HepG2 (cell line): ENCODE data around the gene ARHGAP45. TPM values are rescaled to one million over a fixed set of nuclear protein-coding genes. Genes with fewer than 3 reads are reported as not detected.
A peak's percentile ranks its signal among the peaks of the same experiment; 100 is the strongest.

Experiments used
- ARNT2 ChIP-seq: sonication (generic); formaldehyde crosslinking; IDR thresholded peaks from 2 replicates; pipeline ENCODE4 v1.8.0; 2022; ENCODE audit warnings: mild to moderate bottlenecking, low read depth, missing genetic modification reagents, moderate library complexity
- GPBP1L1 ChIP-seq: sonication (generic); formaldehyde crosslinking; IDR thresholded peaks from 2 replicates; pipeline ENCODE4 v1.5.0; 2020; ENCODE audit warnings: mild to moderate bottlenecking, missing genetic modification reagents
- KDM5B ChIP-seq: sonication (generic); formaldehyde crosslinking; IDR thresholded peaks from 2 replicates; pipeline ENCODE4 v1.4.0; 2020; ENCODE audit warnings: missing genetic modification reagents, mild to moderate bottlenecking, borderline replicate concordance
- MED1 ChIP-seq: sonication (generic); formaldehyde crosslinking; IDR thresholded peaks from 2 replicates; pipeline ENCODE4 v1.4.0; 2020; ENCODE audit warnings: missing genetic modification reagents
- PPARG ChIP-seq: conservative IDR thresholded peaks from 2 replicates; pipeline ENCODE4 v1.6.1; 2016; ENCODE audit warnings: missing biosample characterization, missing genetic modification reagents
- PRDM10 ChIP-seq: sonication (generic); formaldehyde crosslinking; IDR thresholded peaks from 2 replicates; pipeline ENCODE4 v1.4.0; 2020; ENCODE audit warnings: low read depth, missing genetic modification reagents
- SOX13 ChIP-seq, 3 experiments: fragments of 450-650 bp in 1 of 3; sonication (generic) in 1 of 3; formaldehyde crosslinking in 1 of 3; IDR thresholded peaks in 2 of 3; conservative IDR thresholded peaks in 1 of 3; 2 replicates each; pipeline versions ENCODE4 v1.5.0 to v1.6.1; 2016 to 2020; ENCODE audit warnings: antibody characterized with exemption in 1 of 3, mild to moderate bottlenecking in 1 of 3, missing compliant biosample characterization in 1 of 3, missing genetic modification reagents in 1 of 3, moderate library complexity in 1 of 3
- SRF ChIP-seq: IDR thresholded peaks from 2 replicates; pipeline ENCODE4 v1.6.1; 2011; ENCODE audit warnings: mild to moderate bottlenecking, low read depth, low read length, moderate library complexity
- TBX2 ChIP-seq: sonication (generic); formaldehyde crosslinking; IDR thresholded peaks from 2 replicates; pipeline ENCODE4 v1.5.0; 2020; ENCODE audit warnings: missing genetic modification reagents, mild to moderate bottlenecking, borderline replicate concordance
- ZNF276 ChIP-seq: sonication (generic); formaldehyde crosslinking; IDR thresholded peaks from 2 replicates; pipeline ENCODE4 v1.4.0; 2020; ENCODE audit warnings: mild to moderate bottlenecking, low read depth, missing genetic modification reagents
- ZNF574 ChIP-seq: sonication (generic); formaldehyde crosslinking; IDR thresholded peaks from 2 replicates; pipeline ENCODE4 v1.4.0; 2020; ENCODE audit warnings: missing genetic modification reagents
- ZNF768 ChIP-seq: sonication (generic); formaldehyde crosslinking; IDR thresholded peaks from 2 replicates; pipeline ENCODE4 v1.4.0; 2020; ENCODE audit warnings: missing genetic modification reagents
- polyA plus RNA-seq, 8 experiments: library from polyadenylated mRNA; depleted of rRNA in 3 of 8; stranded (reverse) in 7 of 8; unstranded in 1 of 8; fragments of >200 nt; fragmentation: Illumina TruSeq in 4 of 8; extraction: Trizol in 4 of 8; gene quantifications; 2 replicates each; pipeline versions ENCODE4 v1.2.1 to v1.2.3, GENCODE V29; 2011 to 2016; ENCODE audit warnings: low read depth in 4 of 8, missing spikeins in 1 of 8, mixed read lengths in 1 of 8; ENCODE audit not compliant: insufficient read depth in 1 of 8
- total RNA-seq, 5 experiments: library from RNA; depleted of rRNA; stranded (reverse); fragments of >200 nt; fragmentation: Illumina TruSeq; extraction: Trizol; gene quantifications; 2 replicates each; pipeline ENCODE4 v1.2.3, GENCODE V29; 2016; ENCODE audit warnings: low read depth in 1 of 5

Gene ARHGAP45
- total and polyA plus RNA-seq, 2 of the 13 experiments (the other 11 are each of a cell fraction or from before 2014, with no cell fraction given), result 0.84 to 32.0 TPM

- TF ChIP-seq PRDM10, result 0 out of 2 replicates have a peak, but pooled peaks have one; percentile 49
- TF ChIP-seq SOX13 (IDR thresholded peaks at IDR 0.05), result no peak
- peak; percentile 32 to 94; a peak in 2 of 4 replicates for TF ChIP-seq SOX13 (CRISPR knock-in tag; conservative IDR thresholded peaks at IDR 0.05 in 1 of 2, IDR thresholded peaks at IDR 0.05 in 1 of 2)
- peak; percentile 41; the same call in 1 of the 2 replicates for TF ChIP-seq ARNT2 (CRISPR knock-in tag)
- TF ChIP-seq SRF, result no peak
- peak; percentile 39; the same call in 1 of the 2 replicates for TF ChIP-seq ZNF276
- TF ChIP-seq MED1, result peak; percentile 27; the same call in 1 of the 2 replicates
- 0 out of 2 replicates have a peak, but pooled peaks have one; percentile 27 for TF ChIP-seq PPARG (CRISPR knock-in tag)
- TF ChIP-seq KDM5B, result 0 out of 2 replicates have a peak, but pooled peaks have one; percentile 14
- no peak for TF ChIP-seq GPBP1L1 (CRISPR knock-in tag)
- 0 out of 2 replicates have a peak, but pooled peaks have one; percentile 8 for TF ChIP-seq ZNF768 (CRISPR knock-in tag)
- TF ChIP-seq ZNF574, result peak; percentile 67; the same call in 1 of the 2 replicates
- peak; percentile 41 for TF ChIP-seq TBX2 (CRISPR knock-in tag)
Observed at GRCh38 chr19:1039646-1040475, 27.1 kb upstream of the ARHGAP45 start, which contains the start of gene ABCA7 (continued).
